Activated effector memory CD4-positive, alpha-beta T cell treated with Interleukin-2 at 50 U/mL for 16 hours (primary cell): ENCODE data around the gene ARHGEF17.
"Not testable (repeated sequence)": the region's sequence is repeated elsewhere in the genome, so short reads cannot be mapped to it uniquely, and the experiment has no call there.

Experiments used
- DNase-seq: peaks from one replicate; pipeline ENCODE4 v3.0.0-alpha.2; 2020

ARHGEF17 gene

GRCh38 chr11:73308003-73308960, at the start of gene ARHGEF17:
ARHGEF17 (plus strand) TSS chr11:73308276; CDS start chr11:73308639, 363 bp downstream.
- peak; percentile 18 for DNase-seq

- no peak for DNase-seq
These were observed 48.5 kb upstream of the ARHGEF17 start for GRCh38 chr11:73259406-73260126.

GRCh38 chr11:73260127-73260457, 48.0 kb upstream of the ARHGEF17 start:
- DNase-seq: no peak

GRCh38 chr11:73262851-73263495, 45.1 kb upstream of the ARHGEF17 start:
- no peak for DNase-seq

- no peak for DNase-seq
These were observed 44.4 kb upstream of the ARHGEF17 start for GRCh38 chr11:73263640-73264039.

GRCh38 chr11:73265278-73265810, 42.7 kb upstream of the ARHGEF17 start:
- DNase-seq: no peak

- no peak for DNase-seq
These were observed 42.0 kb upstream of the ARHGEF17 start for GRCh38 chr11:73265853-73266645.

GRCh38 chr11:73266646-73267020, 41.4 kb upstream of the ARHGEF17 start:
- DNase-seq: no peak

GRCh38 chr11:73267122-73267846, 40.8 kb upstream of the ARHGEF17 start:
- DNase-seq: no peak

GRCh38 chr11:73267906-73268540, 40.1 kb upstream of the ARHGEF17 start:
- no peak for DNase-seq

- no peak for DNase-seq
These were observed 39.3 kb upstream of the ARHGEF17 start for GRCh38 chr11:73268671-73269271.

GRCh38 chr11:73269459-73270015, 38.5 kb upstream of the ARHGEF17 start:
- DNase-seq: no peak

GRCh38 chr11:73270016-73270854, 37.8 kb upstream of the ARHGEF17 start:
- DNase-seq: no peak

- no peak for DNase-seq
These were observed 37.1 kb upstream of the ARHGEF17 start for GRCh38 chr11:73270855-73271477.

- DNase-seq: not testable (repeated sequence)
These were observed 36.6 kb upstream of the ARHGEF17 start for GRCh38 chr11:73271478-73271865.

GRCh38 chr11:73271936-73272679, 36.0 kb upstream of the ARHGEF17 start, which contains the start of gene P2RY6:
P2RY6 (plus strand) TSS chr11:73272338; CDS start chr11:73296519, 24,181 bp downstream.
- no peak for DNase-seq

- DNase-seq: no peak
These were observed 35.4 kb upstream of the ARHGEF17 start for GRCh38 chr11:73272680-73273038.

- no peak for DNase-seq
These were observed 34.7 kb upstream of the ARHGEF17 start for GRCh38 chr11:73273222-73273895.
